A549 (cell line): ENCODE results near the gene ARHGAP26.
A peak's percentile ranks its signal among the peaks of the same experiment; 100 is the strongest.

Source experiments
- CTCF ChIP-seq: fragments of >200 bp; sonication (Bioruptor Twin); formaldehyde crosslinking; IDR thresholded peaks from 3 replicates; pipeline ENCODE4 v1.5.1; 2016
- FOSL2 ChIP-seq, 2 experiments: fragments of 450-650 bp in 1 of 2; fragments of >200 bp in 1 of 2; sonication (Bioruptor Twin) in 1 of 2; formaldehyde crosslinking; IDR thresholded peaks; 2 replicates each; pipeline versions ENCODE4 v1.5.0 to v1.6.1; 2016 to 2020; ENCODE audit warnings: mild to moderate bottlenecking in 1 of 2, moderate library complexity in 1 of 2
- KDM5A ChIP-seq: fragments of 200-600 bp; sonication (generic); IDR thresholded peaks from 2 replicates; pipeline ENCODE4 v1.6.1; 2016; ENCODE audit warnings: antibody characterized with exemption, mild to moderate bottlenecking
- MAX ChIP-seq: IDR thresholded peaks from 2 replicates; pipeline ENCODE4 v1.6.1; 2012
- NFE2L2 ChIP-seq: fragments of 150-350 bp; conservative IDR thresholded peaks from 2 replicates; pipeline ENCODE4 v1.6.1; 2014; ENCODE audit warnings: low read length
- POLR2A ChIP-seq: IDR thresholded peaks from 2 replicates; pipeline ENCODE4 v1.6.1; 2012; ENCODE audit warnings: mild to moderate bottlenecking, low read length
- POLR2AphosphoS2 ChIP-seq: conservative IDR thresholded peaks from 2 replicates; pipeline ENCODE4 v1.6.1; 2012; ENCODE audit warnings: low read length, improper control_type of control experiment, inconsistent platforms
- RCOR1 ChIP-seq: fragments of 150-350 bp; IDR thresholded peaks from 2 replicates; pipeline ENCODE4 v1.6.1; 2014; ENCODE audit warnings: antibody characterized with exemption, low read length, low read depth
- RFX5 ChIP-seq: fragments of 450-650 bp; IDR thresholded peaks from 2 replicates; pipeline ENCODE4 v1.7.1; 2014; ENCODE audit warnings: antibody characterized with exemption, mild to moderate bottlenecking, moderate library complexity

- TF ChIP-seq POLR2A, result no peak
- no peak for TF ChIP-seq FOSL2 (IDR thresholded peaks at IDR 0.05)
- peak; percentile 70 for TF ChIP-seq FOSL2 (CRISPR knock-in tag; IDR thresholded peaks at IDR 0.05)
- TF ChIP-seq CTCF, result no peak
- no peak for TF ChIP-seq KDM5A
- TF ChIP-seq POLR2AphosphoS2, result no peak
- no peak for TF ChIP-seq RFX5
- TF ChIP-seq NFE2L2, result no peak; the same call in 1 of the 2 replicates
- TF ChIP-seq MAX, result no peak; the same call in 1 of the 2 replicates
- TF ChIP-seq RCOR1, result no peak
Observed at GRCh38 chr5:142803428-142804125, 33.4 kb downstream of the ARHGAP26 start.
